ENCODE measurements around the gene PACRG. TPM values are rescaled to one million over a fixed set of nuclear protein-coding genes. Genes with fewer than 3 reads are reported as not detected.

PACRG gene
- total RNA-seq, 1 donor from 2014 or later: 4.3 TPM

- no peak for DNase-seq (ENCODE audit: low spot score)
Measured at GRCh38 chr6:163092876-163093275, 365.1 kb downstream of the PACRG start.

GRCh38 chr6:163094881-163095280 is 367.1 kb downstream of the PACRG start:
- intact Hi-C loops (cut with DNase I): no loop called here
- ATAC-seq (no peak), DNase-seq (ENCODE audit: low spot score) (no peak)

More at GRCh38 chr6:163092876-163093275, 365.1 kb downstream of the PACRG start:
- ATAC-seq: no peak
- intact Hi-C loops (cut with DNase I): no loop called here

- ATAC-seq: no peak
- DNase-seq (ENCODE audit: low spot score): no peak
- intact Hi-C loops (cut with DNase I): no loop called here
Measured at GRCh38 chr6:163095401-163095800, 367.6 kb downstream of the PACRG start.

- intact Hi-C loops (cut with DNase I): no loop called here
- ATAC-seq (no peak), DNase-seq (ENCODE audit: low spot score) (no peak)
Measured at GRCh38 chr6:163098827-163099479, 371.2 kb downstream of the PACRG start.

- DNase-seq (ENCODE audit: low spot score): no peak
- ATAC-seq: no peak
- intact Hi-C loops (cut with DNase I): no loop called here
Measured at GRCh38 chr6:163099621-163100171, 371.9 kb downstream of the PACRG start.

- intact Hi-C loops (cut with DNase I): no loop called here
- DNase-seq (ENCODE audit: low spot score): no peak
- no peak for ATAC-seq
Measured at GRCh38 chr6:163100259-163100658, 372.5 kb downstream of the PACRG start.

GRCh38 chr6:163113358-163113962 is 385.7 kb downstream of the PACRG start:
- intact Hi-C loops (cut with DNase I): no loop called here
- DNase-seq (ENCODE audit: low spot score): no peak
- no peak for ATAC-seq

GRCh38 chr6:163118941-163119340 is 391.2 kb downstream of the PACRG start:
- no peak for ATAC-seq
- DNase-seq (ENCODE audit: low spot score): no peak
- intact Hi-C loops (cut with DNase I): no loop called here

GRCh38 chr6:163120223-163120622 is 392.4 kb downstream of the PACRG start:
- no peak for ATAC-seq
- intact Hi-C loops (cut with DNase I): no loop called here

GRCh38 chr6:163121270-163121669 is 393.5 kb downstream of the PACRG start:
- intact Hi-C loops (cut with DNase I): no loop called here
- no peak for DNase-seq (ENCODE audit: low spot score)
- ATAC-seq: no peak

More at GRCh38 chr6:163120223-163120622, 392.4 kb downstream of the PACRG start:
- DNase-seq (ENCODE audit: low spot score): no peak

GRCh38 chr6:163122365-163122764 is 394.6 kb downstream of the PACRG start:
- DNase-seq (ENCODE audit: low spot score) (no peak), ATAC-seq (no peak)

GRCh38 chr6:163123098-163123497 is 395.3 kb downstream of the PACRG start:
- no peak for ATAC-seq
- intact Hi-C loops (cut with DNase I): no loop called here
- no peak for DNase-seq (ENCODE audit: low spot score)

More at GRCh38 chr6:163122365-163122764, 394.6 kb downstream of the PACRG start:
- intact Hi-C loops (cut with DNase I): no loop called here

GRCh38 chr6:163126741-163127140 is 399.0 kb downstream of the PACRG start:
- DNase-seq (ENCODE audit: low spot score): no peak
- ATAC-seq: no peak
- intact Hi-C loops (cut with DNase I): no loop called here

- intact Hi-C loops (cut with DNase I): no loop called here
- ATAC-seq (no peak), DNase-seq (ENCODE audit: low spot score) (no peak)
Measured at GRCh38 chr6:163127587-163127986, 399.8 kb downstream of the PACRG start.

GRCh38 chr6:163128324-163128723 is 400.6 kb downstream of the PACRG start:
- no peak for ATAC-seq
- no peak for DNase-seq (ENCODE audit: low spot score)
- intact Hi-C loops (cut with DNase I): no loop called here

- intact Hi-C loops (cut with DNase I): no loop called here
Measured at GRCh38 chr6:163132050-163132750, 404.4 kb downstream of the PACRG start.

GRCh38 chr6:163133017-163133416 is 405.2 kb downstream of the PACRG start:
- DNase-seq (ENCODE audit: low spot score) (no peak), ATAC-seq (no peak)
- intact Hi-C loops (cut with DNase I): no loop called here

More at GRCh38 chr6:163132050-163132750, 404.4 kb downstream of the PACRG start:
- no peak for ATAC-seq
- DNase-seq (ENCODE audit: low spot score): no peak

- no peak for ATAC-seq
- intact Hi-C loops (cut with DNase I): no loop called here
- DNase-seq (ENCODE audit: low spot score): no peak
Measured at GRCh38 chr6:163133691-163134090, 405.9 kb downstream of the PACRG start.

- ATAC-seq (no peak), DNase-seq (ENCODE audit: low spot score) (no peak)
Measured at GRCh38 chr6:163136681-163137397, 409.1 kb downstream of the PACRG start.

More at GRCh38 chr6:163136681-163137397, 409.1 kb downstream of the PACRG start:
- intact Hi-C loops (cut with DNase I): no loop called here
